Upper lobe of left lung (tissue), 6 donors: ENCODE results near the gene FGF2. TPM values are rescaled to one million over a fixed set of nuclear protein-coding genes. Genes with fewer than 3 reads are reported as not detected.
"Not testable (repeated sequence)": the region's sequence is repeated elsewhere in the genome, so short reads cannot be mapped to it uniquely, and the experiment has no call there.

Experiments
- ATAC-seq, 2 donors: fragments of 200-7000 bp; cut with Tn5 transposase; one replicate each; pipeline ENCODE4 v1.9.1; 2022; ENCODE audit warnings: mild to moderate bottlenecking in 2 of 2, moderate library complexity in 2 of 2; ENCODE audit not compliant: low FRiP score in 2 of 2
- DNase-seq, 2 donors: peaks; one replicate each; pipeline ENCODE4 v3.0.0-alpha.2; 2019 to 2020
- H3K27ac ChIP-seq, 4 donors: fragments of 200-600 bp; sonication (generic); one replicate each; pipeline ENCODE4 v1.5.1; 2016 to 2019
- H3K27me3 ChIP-seq, 4 donors: fragments of 200-600 bp; sonication (generic); one replicate each; pipeline ENCODE4 v1.5.1; 2017 to 2019
- H3K36me3 ChIP-seq, 4 donors: fragments of 200-600 bp; sonication (generic); one replicate each; pipeline ENCODE4 v1.5.1; 2016 to 2019
- H3K4me1 ChIP-seq, 4 donors: fragments of 200-600 bp; sonication (generic); one replicate each; pipeline ENCODE4 v1.5.1; 2018 to 2019
- H3K4me3 ChIP-seq, 4 donors: fragments of 200-600 bp; sonication (generic); one replicate each; pipeline ENCODE4 v1.5.1; 2017 to 2019; ENCODE audit warnings: mild to moderate bottlenecking in 2 of 4, moderate library complexity in 1 of 4
- H3K9me3 ChIP-seq, 4 donors: fragments of 200-600 bp; sonication (generic); one replicate each; pipeline ENCODE4 v1.5.1; 2018 to 2019
- CTCF ChIP-seq, 6 experiments: fragments of 450-650 bp in 4 of 6; fragments of 200-600 bp in 2 of 6; sonication (generic) in 2 of 6; IDR thresholded peaks; one replicate each; pipeline ENCODE4 v1.5.1; 2016 to 2019; ENCODE audit warnings: antibody characterized with exemption in 6 of 6
- EP300 ChIP-seq, 4 donors: sonication (generic); formaldehyde crosslinking; IDR thresholded peaks; one replicate each; pipeline ENCODE4 v1.5.1; 2017; ENCODE audit warnings: antibody characterized with exemption in 4 of 4, control low read depth in 2 of 4
- POLR2A ChIP-seq, 4 donors: fragments of 450-650 bp; IDR thresholded peaks; one replicate each; pipeline ENCODE4 v1.5.1; 2016 to 2017; ENCODE audit warnings: antibody characterized with exemption in 4 of 4, mild to moderate bottlenecking in 2 of 4
- POLR2AphosphoS5 ChIP-seq, 2 donors: sonication (generic); formaldehyde crosslinking; IDR thresholded peaks; one replicate each; pipeline ENCODE4 v1.5.1; 2017; ENCODE audit warnings: antibody characterized with exemption in 2 of 2
- WGBS, 2 donors: methylation state at CpG; one replicate each; pipeline ENCODE4 v1.1.5; 2017 to 2018; 5-methylcytosine and 5-hydroxymethylcytosine counted together
- total RNA-seq, 6 donors: library from RNA; depleted of rRNA in 4 of 6; stranded (reverse); fragments of >200 nt in 4 of 6; gene quantifications; one replicate each; pipeline versions ENCODE4 v1.1.0 to v1.2.1, GENCODE V29; 2016 to 2021
- donor health status: DM: no; HTN: no; CAD: no; lungs with moderate emphysema.
- donor health status: DM: no; HTN: yes; CAD: no; lungs with severe emphysema.

The FGF2 gene
- total RNA-seq, 6 donors from 2014 or later = 1.2 to 15.7 (median 6.5) TPM

GRCh38 chr4:122922877-122923511 is 96.4 kb downstream of the FGF2 start:
- no peak for TF ChIP-seq CTCF (IDR thresholded peaks at IDR 0.05)
- peak in 1 of 2 donors; percentile 12 for TF ChIP-seq POLR2AphosphoS5 (IDR thresholded peaks at IDR 0.05)
- no peaks in the 10 kb centered on the region for H3K9me3 ChIP-seq
- peaks cover 8 to 26% (median 12%) of the 10 kb centered on the region in 4 donors for H3K4me1 ChIP-seq
- DNase-seq (peak; percentile 84 to 86), ATAC-seq (peak; percentile 97 to 98)
- H3K27me3 ChIP-seq = no peaks in the 10 kb centered on the region
- H3K27ac ChIP-seq = peak overlapping the region; percentile 50 to 83 (median 76)
- 0 to 1% methylated on average over 34 of the region's 34 CpGs for WGBS, 2 donors
- peak overlapping the region; percentile 64 to 96 (median 92) for H3K4me3 ChIP-seq
- peaks cover 0 to 5% (median 0%) of the 10 kb centered on the region in 4 donors for H3K36me3 ChIP-seq

- 87 to 89% methylated on average over 1 of the region's 1 CpG for WGBS, 2 donors
- no peaks in the 10 kb centered on the region for H3K9me3 ChIP-seq
- H3K4me3 ChIP-seq = no peak overlapping the region
- ATAC-seq = no peak
- H3K27ac ChIP-seq = no peak overlapping the region
- peaks cover 0 to 33% (median 9%) of the 10 kb centered on the region in 4 donors for H3K36me3 ChIP-seq
- no peak for DNase-seq
- TF ChIP-seq CTCF (IDR thresholded peaks at IDR 0.05) = no peak
- no peak for TF ChIP-seq EP300 (IDR thresholded peaks at IDR 0.05)
- TF ChIP-seq POLR2AphosphoS5 (IDR thresholded peaks at IDR 0.05) = no peak
- no peak for TF ChIP-seq POLR2A (IDR thresholded peaks at IDR 0.05)
- H3K4me1 ChIP-seq = peaks cover 4 to 7% (median 4%) of the 10 kb centered on the region in 4 donors
- no peaks in the 10 kb centered on the region for H3K27me3 ChIP-seq
Measured at GRCh38 chr4:122928930-122929329, 102.3 kb downstream of the FGF2 start.

- no peaks in the 10 kb centered on the region for H3K4me1 ChIP-seq
- H3K27ac ChIP-seq = no peak overlapping the region
- peaks cover 8 to 50% (median 17%) of the 10 kb centered on the region in 4 donors for H3K36me3 ChIP-seq
- ATAC-seq = no peak
- H3K9me3 ChIP-seq = no peaks in the 10 kb centered on the region
- DNase-seq = no peak
- TF ChIP-seq CTCF (IDR thresholded peaks at IDR 0.05) (peak in 5 of 6 experiments; percentile 25 to 46 (median 34)), POLR2AphosphoS5 (IDR thresholded peaks at IDR 0.05) (no peak)
- no peak overlapping the region for H3K4me3 ChIP-seq
- no peaks in the 10 kb centered on the region for H3K27me3 ChIP-seq
Measured at GRCh38 chr4:122930862-122931261, 104.2 kb downstream of the FGF2 start.

- Histone ChIP-seq H3K4me1 (no peaks in the 10 kb centered on the region), H3K9me3 (no peaks in the 10 kb centered on the region), H3K27me3 (no peaks in the 10 kb centered on the region), H3K27ac (no peak overlapping the region), H3K36me3 (peaks cover 8 to 63% (median 23%) of the 10 kb centered on the region in 4 donors), H3K4me3 (no peak overlapping the region)
- DNase-seq = no peak
- TF ChIP-seq EP300 (IDR thresholded peaks at IDR 0.05) = no peak
- no peak for TF ChIP-seq POLR2A (IDR thresholded peaks at IDR 0.05)
- no peak for TF ChIP-seq CTCF (IDR thresholded peaks at IDR 0.05)
- no peak for TF ChIP-seq POLR2AphosphoS5 (IDR thresholded peaks at IDR 0.05)
- ATAC-seq = no peak
Measured at GRCh38 chr4:122932763-122933162, 106.1 kb downstream of the FGF2 start.

- WGBS, 2 donors = 95 to 98% methylated on average over 4 to 17 of the region's 17 CpGs
Measured at GRCh38 chr4:122945136-122945535, 118.5 kb downstream of the FGF2 start.

More at GRCh38 chr4:122945136-122945535, 118.5 kb downstream of the FGF2 start:
- not testable (repeated sequence) for H3K4me1 ChIP-seq, H3K27me3 ChIP-seq, H3K27ac ChIP-seq, H3K9me3 ChIP-seq, ATAC-seq, H3K4me3 ChIP-seq
- peaks cover 7 to 30% (median 20%) of the 10 kb centered on the region in 4 donors for H3K36me3 ChIP-seq
- peak in 1 of 2 donors; percentile 59 for DNase-seq
